ENCODE data around the gene SPPL2B. TPM values are rescaled to one million over a fixed set of nuclear protein-coding genes. Genes with fewer than 3 reads are reported as not detected.

Gene SPPL2B
- total RNA-seq, 1 donor from 2014 or later: 36.1 TPM

GRCh38 chr19:2306281-2306806 lies 22.1 kb upstream of the SPPL2B start:
- TF ChIP-seq, protein P1, sequence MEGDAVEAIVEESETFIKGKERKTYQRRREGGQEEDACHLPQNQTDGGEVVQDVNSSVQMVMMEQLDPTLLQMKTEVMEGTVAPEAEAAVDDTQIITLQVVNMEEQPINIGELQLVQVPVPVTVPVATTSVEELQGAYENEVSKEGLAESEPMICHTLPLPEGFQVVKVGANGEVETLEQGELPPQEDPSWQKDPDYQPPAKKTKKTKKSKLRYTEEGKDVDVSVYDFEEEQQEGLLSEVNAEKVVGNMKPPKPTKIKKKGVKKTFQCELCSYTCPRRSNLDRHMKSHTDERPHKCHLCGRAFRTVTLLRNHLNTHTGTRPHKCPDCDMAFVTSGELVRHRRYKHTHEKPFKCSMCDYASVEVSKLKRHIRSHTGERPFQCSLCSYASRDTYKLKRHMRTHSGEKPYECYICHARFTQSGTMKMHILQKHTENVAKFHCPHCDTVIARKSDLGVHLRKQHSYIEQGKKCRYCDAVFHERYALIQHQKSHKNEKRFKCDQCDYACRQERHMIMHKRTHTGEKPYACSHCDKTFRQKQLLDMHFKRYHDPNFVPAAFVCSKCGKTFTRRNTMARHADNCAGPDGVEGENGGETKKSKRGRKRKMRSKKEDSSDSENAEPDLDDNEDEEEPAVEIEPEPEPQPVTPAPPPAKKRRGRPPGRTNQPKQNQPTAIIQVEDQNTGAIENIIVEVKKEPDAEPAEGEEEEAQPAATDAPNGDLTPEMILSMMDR (IDR thresholded peaks at IDR 0.05; ENCODE audit: insufficient read depth, low read length, poor library complexity, severe bottlenecking): no peak
- no peak overlapping the region for H3K4me3 ChIP-seq (ENCODE audit: low read depth, low read length)
- no peaks in the 10 kb centered on the region for H3K36me3 ChIP-seq (ENCODE audit: control insufficient read depth, insufficient read depth, low read length)
- peaks cover 62% of the 10 kb centered on the region for H3K27me3 ChIP-seq (ENCODE audit: control insufficient read depth, insufficient read depth, low read length)
- no peak for DNase-seq (ENCODE audit: low read depth)

DNA sequence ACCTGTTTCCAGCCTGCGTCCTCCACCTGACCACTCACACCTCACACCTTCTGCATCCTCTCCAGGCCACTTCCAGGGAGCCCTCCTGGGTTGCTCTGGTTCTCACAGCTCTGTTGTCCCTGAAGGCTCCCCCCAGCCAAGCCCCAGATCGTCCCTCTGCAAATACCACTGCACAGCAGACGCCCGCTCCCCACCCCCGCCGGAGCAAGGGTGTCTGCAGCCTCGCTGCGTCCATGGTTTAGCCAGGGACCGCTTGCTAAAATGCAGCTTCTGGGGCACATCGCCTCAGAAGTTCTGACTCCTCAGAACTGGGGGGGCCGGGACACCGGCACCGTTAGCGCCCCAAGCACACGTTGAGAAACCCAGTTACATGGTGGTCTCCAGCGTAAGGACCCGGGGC lies 21.5 kb upstream of the SPPL2B start:
- Histone ChIP-seq H3K4me3 (ENCODE audit: low read depth, low read length) (no peak overlapping the region), H3K36me3 (ENCODE audit: control insufficient read depth, insufficient read depth, low read length) (no peaks in the 10 kb centered on the region), H3K27me3 (ENCODE audit: control insufficient read depth, insufficient read depth, low read length) (peaks cover 62% of the 10 kb centered on the region)
- TF ChIP-seq, protein P1 (IDR thresholded peaks at IDR 0.05; ENCODE audit: insufficient read depth, low read length, poor library complexity, severe bottlenecking): no peak
- DNase-seq (ENCODE audit: low read depth): no peak

GRCh38 chr19:2307518-2308012 lies 20.9 kb upstream of the SPPL2B start:
- H3K36me3 ChIP-seq (ENCODE audit: control insufficient read depth, insufficient read depth, low read length): no peaks in the 10 kb centered on the region
- no peak for DNase-seq (ENCODE audit: low read depth)
- peaks cover 62% of the 10 kb centered on the region for H3K27me3 ChIP-seq (ENCODE audit: control insufficient read depth, insufficient read depth, low read length)
- TF ChIP-seq, protein P1 (IDR thresholded peaks at IDR 0.05; ENCODE audit: insufficient read depth, low read length, poor library complexity, severe bottlenecking): no peak
- H3K4me3 ChIP-seq (ENCODE audit: low read depth, low read length): no peak overlapping the region

- H3K4me3 ChIP-seq (ENCODE audit: low read depth, low read length): no peak within 1 kb of the TSS
- TF ChIP-seq, protein P1 (IDR thresholded peaks at IDR 0.05; ENCODE audit: insufficient read depth, low read length, poor library complexity, severe bottlenecking): no peak
These were observed 20.3 kb upstream of the SPPL2B start, which contains the start of gene LINGO3 for GRCh38 chr19:2308114-2308556. LINGO3 (minus strand) TSS chr19:2308154; CDS start chr19:2291776, 16,378 bp downstream.

DNA sequence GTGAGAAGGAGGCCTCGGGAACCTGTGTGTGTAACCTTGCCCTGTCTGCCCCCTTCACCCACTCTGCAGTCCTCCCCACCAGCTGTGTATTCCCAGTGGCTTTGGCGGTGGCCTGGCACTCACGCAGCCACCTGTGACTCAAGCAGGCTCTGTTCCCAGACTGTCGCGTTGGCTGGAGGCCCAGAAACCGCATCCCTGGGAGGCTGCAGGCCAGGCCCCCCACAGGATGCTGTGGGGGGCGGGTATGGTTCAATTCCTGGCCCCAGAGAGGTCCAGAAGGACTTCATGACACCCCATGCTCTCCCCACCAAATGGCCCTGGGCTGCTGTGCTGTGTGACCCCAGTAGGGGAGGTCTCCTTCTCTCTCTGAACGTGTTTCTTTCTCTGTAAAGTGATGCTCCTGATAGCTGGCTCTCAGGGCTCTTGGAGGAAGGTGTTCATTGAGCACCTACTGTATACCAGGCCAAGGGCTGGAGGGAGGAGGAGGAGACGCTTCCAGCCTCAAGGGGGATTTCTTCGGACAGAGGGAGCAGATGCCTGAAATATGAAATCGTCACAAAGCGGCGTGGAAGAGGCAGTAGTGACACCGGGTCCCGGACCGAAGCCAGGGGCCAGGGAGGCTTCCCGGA lies 18.6 kb upstream of the SPPL2B start:
- H3K27me3 ChIP-seq (ENCODE audit: control insufficient read depth, insufficient read depth, low read length): peaks cover 61% of the 10 kb centered on the region
- TF ChIP-seq, protein P1 (IDR thresholded peaks at IDR 0.05; ENCODE audit: insufficient read depth, low read length, poor library complexity, severe bottlenecking): no peak
- no peak overlapping the region for H3K4me3 ChIP-seq (ENCODE audit: low read depth, low read length)
- no peak for DNase-seq (ENCODE audit: low read depth)
- H3K36me3 ChIP-seq (ENCODE audit: control insufficient read depth, insufficient read depth, low read length): no peaks in the 10 kb centered on the region

More at GRCh38 chr19:2308114-2308556, 20.3 kb upstream of the SPPL2B start, which contains the start of gene LINGO3:
- DNase-seq (ENCODE audit: low read depth): no peak
- Histone ChIP-seq H3K36me3 (ENCODE audit: control insufficient read depth, insufficient read depth, low read length) (no peaks in the 10 kb centered on the region), H3K27me3 (ENCODE audit: control insufficient read depth, insufficient read depth, low read length) (peaks cover 62% of the 10 kb centered on the region)

Measured in kidney epithelial cell (primary cell).